ENCODE data around the gene SV2A.
"Not testable (repeated sequence)": the region's sequence is repeated elsewhere in the genome, so short reads cannot be mapped to it uniquely, and the experiment has no call there.

SV2A gene

GRCh38 chr1:149938668-149939003 lies 21.0 kb upstream of the SV2A start:
- peaks cover 0 to 11% of the 10 kb centered on the region in 2 experiments; a peak in 1 of 3 replicates for H3K36me3 ChIP-seq (ENCODE audit: control insufficient read depth in 2 of 2, insufficient read depth in 1 of 2, low read length in 2 of 2)
- H3K4me3 ChIP-seq (ENCODE audit: low read depth, low read length): peak overlapping the region; percentile 41
- H3K9me3 ChIP-seq (ENCODE audit: control insufficient read depth, insufficient read depth, low read depth, low read length); H3K4me1 ChIP-seq (ENCODE audit: control insufficient read depth, insufficient read depth, low read length): not testable (repeated sequence)
- CTCF ChIA-PET: interaction anchor here (0.9 kb wide), 1 partner anchor 23 kb away, joined by 3 read pairs; no protein-coding TSS in a partner anchor
- POLR2A ChIA-PET: interaction anchor here (0.6 to 4.3 kb wide), 9 partner anchors 9 to 405 kb away, joined by 3 to 48 read pairs (median 3); a partner anchor contains a TSS
- peak overlapping the region; percentile 62 for H3K27ac ChIP-seq (ENCODE audit: extremely low read depth, low read depth, low read length)
- TF ChIP-seq, protein P1, sequence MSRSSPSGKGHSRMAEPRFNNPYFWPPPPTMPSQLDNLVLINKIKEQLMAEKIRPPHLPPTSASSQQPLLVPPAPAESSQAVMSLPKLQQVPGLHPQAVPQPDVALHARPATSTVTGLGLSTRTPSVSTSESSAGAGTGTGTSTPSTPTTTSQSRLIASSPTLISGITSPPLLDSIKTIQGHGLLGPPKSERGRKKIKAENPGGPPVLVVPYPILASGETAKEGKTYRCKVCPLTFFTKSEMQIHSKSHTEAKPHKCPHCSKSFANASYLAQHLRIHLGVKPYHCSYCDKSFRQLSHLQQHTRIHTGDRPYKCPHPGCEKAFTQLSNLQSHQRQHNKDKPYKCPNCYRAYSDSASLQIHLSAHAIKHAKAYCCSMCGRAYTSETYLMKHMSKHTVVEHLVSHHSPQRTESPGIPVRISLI (tag by site-specific recombination; IDR thresholded peaks at IDR 0.05): peak; percentile 97
- peak; percentile 72 for TF ChIP-seq ZNF335 (tag by site-specific recombination; conservative IDR thresholded peaks at IDR 0.05)

GRCh38 chr1:149937759-149938158 lies 20.1 kb upstream of the SV2A start:
- peak overlapping the region; percentile 10; the same call in 1 of the 2 replicates for H3K27ac ChIP-seq (ENCODE audit: extremely low read depth, low read depth, low read length)
- no peak overlapping the region for H3K4me3 ChIP-seq (ENCODE audit: low read depth, low read length)
- no peaks in the 10 kb centered on the region for H3K9me3 ChIP-seq (ENCODE audit: control insufficient read depth, insufficient read depth, low read depth, low read length)
- peaks cover 0 to 14% of the 10 kb centered on the region in 2 experiments; a peak in 1 of 3 replicates for H3K36me3 ChIP-seq (ENCODE audit: control insufficient read depth in 2 of 2, insufficient read depth in 1 of 2, low read length in 2 of 2)
- TF ChIP-seq ZNF548 (tag by site-specific recombination; IDR thresholded peaks at IDR 0.05) (no peak), PRDM10 (tag by site-specific recombination; IDR thresholded peaks at IDR 0.05) (peak; percentile 41; the same call in 1 of the 2 replicates), KLF16 (tag by site-specific recombination; IDR thresholded peaks at IDR 0.05) (no peak), ZNF341 (tag by site-specific recombination; IDR thresholded peaks at IDR 0.05; ENCODE audit: low read depth) (0 out of 2 replicates have a peak, but pooled peaks have one; percentile 7), ZNF701 (tag by site-specific recombination; IDR thresholded peaks at IDR 0.05) (no peak), PATZ1 (tag by site-specific recombination; IDR thresholded peaks at IDR 0.05) (0 out of 2 replicates have a peak, but pooled peaks have one; percentile 35), IKZF3 (tag by site-specific recombination; IDR thresholded peaks at IDR 0.05) (no peak), ZNF555 (tag by site-specific recombination; conservative IDR thresholded peaks at IDR 0.05) (no peak), PRDM1 (tag by site-specific recombination; IDR thresholded peaks at IDR 0.05) (0 out of 2 replicates have a peak, but pooled peaks have one; percentile 1), ZNF791 (tag by site-specific recombination; IDR thresholded peaks at IDR 0.05) (no peak), ZNF843 (tag by site-specific recombination; IDR thresholded peaks at IDR 0.05) (no peak), ZNF549 (tag by site-specific recombination; IDR thresholded peaks at IDR 0.05) (no peak), ZBTB21 (tag by site-specific recombination; IDR thresholded peaks at IDR 0.05) (no peak)
- ChIA-PET CTCF (interaction anchor here (0.6 to 0.7 kb wide), 2 partner anchors 120 to 231 kb away, joined by 3 to 4 read pairs; no protein-coding TSS in a partner anchor), POLR2A (interaction anchor here (2.3 to 4.3 kb wide), 2 partner anchors 9 to 50 kb away, joined by 20 to 48 read pairs; partner anchors contain the start of gene SF3B4)
- peaks cover 6% of the 10 kb centered on the region; the same call in 1 of the 2 replicates for H3K4me1 ChIP-seq (ENCODE audit: control insufficient read depth, insufficient read depth, low read length)
